Measurements from ENCODE around the gene NFATC3. TPM values are rescaled to one million over a fixed set of nuclear protein-coding genes. Genes with fewer than 3 reads are reported as not detected.

Gene NFATC3
- total and polyA plus RNA-seq, 2 of the 8 experiments (the other 6 are each of a cell fraction or from before 2014, with no cell fraction given): 17.6 to 34.5 TPM

- no peak overlapping the region for H4K5ac ChIP-seq (ENCODE audit: insufficient read length, low read depth, low read length)
- no peak overlapping the region for H3K27ac ChIP-seq (ENCODE audit: low read depth, low read length)
- no peak for TF ChIP-seq ATF2 (IDR thresholded peaks at IDR 0.05; ENCODE audit: low read length)
- no peak overlapping the region for H2BK15ac ChIP-seq (ENCODE audit: low read length)
- H3K18ac ChIP-seq (ENCODE audit: extremely low read depth, low read length): no peak overlapping the region
- DNase-seq (ENCODE audit: low read depth in 1 of 2, low spot score in 2 of 2) (no peak), FAIRE-seq (no peak)
- H2AFZ ChIP-seq (ENCODE audit: low read length): no peak overlapping the region
- no peak overlapping the region for H4K91ac ChIP-seq (replicated peaks; ENCODE audit: insufficient read length, low read length)
- H3K23me2 ChIP-seq (ENCODE audit: low read depth, low read length): no peaks in the 10 kb centered on the region
- H3K4me2 ChIP-seq (ENCODE audit: insufficient read depth in 1 of 2, low read depth in 2 of 2, low read length in 2 of 2): no peak overlapping the region
- H2BK5ac ChIP-seq (ENCODE audit: low read depth, low read length): no peak overlapping the region
- no peaks in the 10 kb centered on the region; the same call in 1 of the 2 replicates for H3K79me1 ChIP-seq (ENCODE audit: low read depth, low read length)
- no peaks in the 10 kb centered on the region for H3K36me3 ChIP-seq (ENCODE audit: control insufficient read depth in 2 of 4, insufficient read depth in 4 of 4, low read length in 3 of 4)
- H3K9me3 ChIP-seq (ENCODE audit: insufficient read depth in 2 of 2, low read depth in 1 of 2, low read length in 1 of 2): no peaks in the 10 kb centered on the region
- H4K8ac ChIP-seq (ENCODE audit: extremely low read depth, insufficient read depth, low read length): no peak overlapping the region
- H4K20me1 ChIP-seq (replicated peaks in 1 of 2; ENCODE audit: control insufficient read depth in 1 of 2, insufficient read depth in 2 of 2, low read length in 2 of 2): no peaks in the 10 kb centered on the region
- H2AK5ac ChIP-seq (ENCODE audit: low read depth, low read length): no peak overlapping the region
- ChIA-PET CTCF (ENCODE audit: partially characterized antibody) (interaction anchor here (0.6 to 6.2 kb wide), 9 partner anchors 9 to 104 kb away, joined by 3 to 108 read pairs (median 4); partner anchors contain the start of gene SLC7A6), POLR2A (ENCODE audit: partially characterized antibody) (interaction anchor here (1.3 to 3.7 kb wide), 4 partner anchors 9 to 59 kb away, joined by 3 to 10 read pairs (median 5); partner anchors contain the start of genes ESRP2, PRMT7 and SLC7A6OS)
- no peaks in the 10 kb centered on the region; a peak in 1 of 7 replicates for H3K27me3 ChIP-seq (replicated peaks in 1 of 4; ENCODE audit: control insufficient read depth in 3 of 4, extremely low read depth in 1 of 4, insufficient read depth in 3 of 4, low read length in 3 of 4)
- H3K9ac ChIP-seq (replicated peaks in 1 of 4; ENCODE audit: extremely low read depth in 1 of 4, low read depth in 3 of 4, low read length in 3 of 4): no peak overlapping the region
- no peak overlapping the region for H2BK20ac ChIP-seq (ENCODE audit: low read length)
- no peak overlapping the region for H3K56ac ChIP-seq (replicated peaks; ENCODE audit: insufficient read length, low read depth, low read length)
- H2BK12ac ChIP-seq (ENCODE audit: low read depth, low read length): no peak overlapping the region
- no peak overlapping the region for H3K4me3 ChIP-seq (ENCODE audit: extremely low read depth in 1 of 4, insufficient read depth in 2 of 4, low read depth in 3 of 4, low read length in 4 of 4)
- H2BK120ac ChIP-seq (replicated peaks; ENCODE audit: low read depth, low read length): no peak overlapping the region
- 87% methylated on average over 4 of the region's 5 CpGs; no CpG with 5 or more reads in 1 of the 2 experiments for WGBS, 2 experiments (ENCODE audit: extremely low coverage in 1 of 2, insufficient coverage in 1 of 2, insufficient read length in 1 of 2, insufficient replicate concordance in 2 of 2, low coverage in 1 of 2, low lambda C conversion rate in 2 of 2, missing lambda C conversion rate in 1 of 2)
- no peak overlapping the region for H3K14ac ChIP-seq (ENCODE audit: insufficient read length)
- no peak overlapping the region for H3K23ac ChIP-seq (ENCODE audit: insufficient read length)
- no peak overlapping the region for H3K4ac ChIP-seq (replicated peaks; ENCODE audit: insufficient read length, low read depth, low read length)
- H3K79me2 ChIP-seq (ENCODE audit: control insufficient read depth in 1 of 2, insufficient read depth in 2 of 2, low read length in 2 of 2): no peaks in the 10 kb centered on the region
- no peaks in the 10 kb centered on the region for H3K4me1 ChIP-seq (replicated peaks in 1 of 4; ENCODE audit: control insufficient read depth in 3 of 4, insufficient read depth in 4 of 4, low read length in 3 of 4)
Measured at GRCh38 chr16:68251832-68252231, 166.7 kb downstream of the NFATC3 start.

Data from H1 (cell line).